Measurements from ENCODE around the gene RBAK.
A peak's percentile ranks its signal among the peaks of the same experiment; 100 is the strongest.
"Not testable (repeated sequence)": the region's sequence is repeated elsewhere in the genome, so short reads cannot be mapped to it uniquely, and the experiment has no call there.

RBAK gene

DNA sequence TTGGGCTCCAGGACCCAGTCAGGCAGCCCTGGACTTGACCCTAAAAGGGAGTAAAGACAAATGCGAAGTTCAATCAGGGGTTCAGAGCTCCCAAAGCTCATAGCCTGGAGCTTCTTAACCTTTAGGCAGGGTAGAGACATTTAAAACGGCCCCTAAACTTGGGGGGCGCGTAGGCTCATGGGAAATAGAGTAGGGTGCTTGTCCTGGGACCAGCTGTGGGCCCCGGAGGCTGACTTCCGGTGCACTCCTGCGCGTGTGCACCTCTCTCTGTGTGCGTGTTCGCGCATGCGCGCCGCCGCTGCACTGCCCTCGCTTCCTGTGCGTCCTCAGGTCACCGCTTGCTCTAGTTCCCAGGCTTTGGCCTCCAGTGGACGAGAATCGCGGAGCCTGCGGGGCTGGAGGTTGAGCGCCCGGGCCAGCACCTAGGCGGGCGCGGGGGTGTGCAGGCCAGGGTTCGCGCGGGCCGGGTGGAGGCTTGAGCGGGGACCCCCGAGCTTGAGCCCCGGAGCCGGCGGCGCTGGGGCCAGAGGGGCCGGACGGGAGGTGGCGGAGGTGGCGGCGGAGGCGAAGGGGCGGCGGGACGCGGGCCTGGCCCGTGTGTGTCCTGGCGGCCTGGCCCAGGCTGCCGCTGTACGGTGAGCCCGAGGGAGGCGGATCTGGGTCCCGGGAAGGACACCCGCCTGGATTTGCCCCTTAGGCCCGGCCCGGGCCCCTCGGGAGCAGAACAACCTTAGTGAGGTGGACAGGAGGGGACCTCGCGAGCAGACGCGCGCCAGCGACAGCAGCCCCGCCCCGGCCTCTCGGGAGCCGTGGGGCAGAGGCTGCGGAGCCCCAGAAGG, at the start of gene RBAK:
TSS of gene RBAK (plus strand) at position 303 of the 839 bp plus-strand sequence. CDS start 2,217 bp downstream, outside the sequence.
- peak; percentile 80 to 88 for DNase-seq (ENCODE audit: low read depth in 2 of 2)

DNA sequence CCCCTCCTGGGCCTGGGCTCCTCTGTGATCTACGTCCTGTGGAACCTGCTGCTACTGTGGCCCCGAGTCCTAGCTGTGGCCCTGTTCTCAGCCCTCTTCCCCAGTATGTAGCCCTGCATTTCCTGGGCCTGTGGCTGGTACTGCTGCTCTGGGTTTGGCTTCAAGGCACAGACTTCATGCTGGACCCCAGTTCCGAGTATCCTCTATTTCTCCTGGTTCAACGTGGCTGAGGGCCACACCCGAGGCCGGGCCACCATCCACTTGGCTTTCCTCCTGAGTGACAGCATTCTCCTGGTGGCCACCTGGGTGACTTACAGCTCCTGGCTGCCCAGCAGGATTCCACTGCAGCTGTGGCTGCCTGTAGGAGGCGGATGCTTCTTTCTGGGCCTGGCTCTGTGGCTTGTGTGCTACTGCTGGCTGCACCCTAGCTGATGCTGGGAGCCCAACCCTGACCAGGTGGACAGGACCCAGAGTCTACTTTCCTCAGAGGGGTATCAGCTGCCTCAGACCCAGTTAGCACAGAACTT, 48.9 kb upstream of the RBAK start:
- DNase-seq (ENCODE audit: low read depth in 2 of 2), result no peak

DNA sequence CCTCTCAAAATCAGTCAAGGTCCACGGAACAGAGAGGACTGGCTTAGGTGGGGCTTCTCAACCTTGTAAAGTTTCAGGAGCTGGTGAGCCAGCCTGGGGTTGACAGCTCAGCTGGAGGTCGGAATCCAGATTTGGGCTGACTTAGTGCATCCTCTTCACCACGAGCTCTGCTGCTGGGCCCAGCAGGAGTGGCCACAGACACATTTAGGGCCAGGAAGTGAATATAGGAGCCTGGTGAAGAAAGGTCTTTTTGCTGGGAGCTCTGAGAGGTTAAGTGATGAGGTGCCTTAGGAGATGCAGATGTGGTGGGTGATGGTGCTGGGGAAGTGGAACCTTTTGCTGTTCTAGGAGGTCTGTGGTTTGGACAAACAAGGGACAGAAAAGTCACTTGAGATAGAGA, 47.4 kb upstream of the RBAK start:
- no peak for DNase-seq (ENCODE audit: low read depth in 2 of 2)

DNA sequence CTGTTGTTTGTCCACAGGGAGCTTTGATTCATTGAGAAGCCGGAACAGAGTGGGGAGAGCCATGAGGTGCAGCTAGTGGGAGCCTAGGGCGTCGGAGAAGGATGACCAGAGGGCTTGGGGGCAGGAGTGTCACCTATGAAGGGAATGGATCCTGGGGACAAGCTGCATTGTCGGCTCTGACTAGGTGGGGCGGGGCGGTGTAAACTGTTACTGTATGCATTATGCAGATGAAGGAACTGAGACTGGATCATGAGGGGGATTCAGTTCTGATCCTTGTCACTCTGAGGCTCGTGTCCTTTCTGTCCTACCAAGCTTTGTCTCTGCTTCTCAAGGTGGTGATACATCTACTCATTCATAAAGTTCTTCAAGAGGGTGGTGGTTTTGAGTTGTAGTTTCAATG, 46.8 kb upstream of the RBAK start:
- no peak for DNase-seq (ENCODE audit: low read depth in 2 of 2)

DNA sequence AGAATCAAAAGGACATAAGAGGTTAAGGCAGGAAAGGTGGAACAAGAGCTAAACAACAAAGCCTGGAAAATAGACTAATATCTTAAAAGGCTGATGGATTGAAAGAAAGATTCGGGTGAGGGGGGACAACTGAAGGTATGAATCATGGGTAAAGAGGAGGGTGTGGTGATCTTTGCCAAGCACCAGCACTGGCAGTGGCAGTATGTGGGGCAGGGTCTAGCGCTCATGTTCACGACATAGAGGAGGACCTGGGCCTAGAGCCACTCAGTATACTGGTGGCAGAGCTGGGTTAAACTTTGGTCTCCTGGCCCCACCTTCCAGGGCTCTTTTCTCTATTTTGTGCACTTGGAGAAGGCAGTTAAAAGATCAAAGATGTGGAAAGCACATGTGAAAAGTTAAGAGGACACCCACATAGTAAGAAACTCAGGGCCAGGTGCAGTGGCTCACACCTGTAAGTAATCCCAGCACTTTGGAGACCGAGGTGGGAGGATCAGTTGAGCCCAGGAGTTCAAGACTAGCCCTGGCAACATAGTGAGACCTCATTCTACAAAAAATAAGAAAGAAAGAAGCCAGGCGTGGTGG, 46.2 kb upstream of the RBAK start:
- DNase-seq (ENCODE audit: low read depth in 2 of 2), result no peak

DNA sequence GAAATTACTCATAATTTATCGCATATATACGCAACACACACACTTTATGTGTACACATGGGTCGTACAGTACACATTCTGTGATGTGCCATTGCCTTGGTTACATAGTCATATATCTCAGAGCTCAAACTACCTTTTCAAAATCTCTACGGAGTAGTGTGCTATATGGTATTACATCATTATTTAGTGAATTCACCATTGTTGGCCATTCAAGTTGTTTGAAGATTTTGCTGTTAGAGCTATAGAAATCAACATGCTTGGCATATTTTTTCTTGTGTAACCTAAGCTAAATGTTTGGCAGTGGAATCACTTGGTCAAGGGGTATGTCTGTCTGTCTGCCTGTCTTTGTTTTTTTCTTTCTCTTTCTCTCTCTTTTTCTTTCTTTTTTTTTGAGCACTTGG, 44.7 kb upstream of the RBAK start:
- DNase-seq (ENCODE audit: low read depth in 2 of 2), result no peak

DNA sequence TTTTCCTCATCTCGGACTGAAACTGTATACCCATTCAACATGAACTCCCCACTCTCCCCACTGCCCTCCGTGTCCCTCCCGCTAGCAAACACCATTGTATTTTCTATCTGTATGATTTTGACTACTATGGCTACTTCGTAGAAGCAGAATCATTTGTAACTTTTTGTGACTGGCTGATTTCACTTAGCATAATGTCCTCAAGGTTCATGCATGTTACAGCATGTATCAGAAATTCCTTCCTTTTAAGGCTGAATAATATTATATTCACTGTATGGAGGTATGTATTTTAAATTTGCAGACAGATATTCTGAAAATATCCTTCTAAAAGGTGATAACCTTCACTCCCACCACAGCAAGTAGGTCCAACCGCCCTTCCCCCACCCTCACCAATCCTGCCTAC, 43.7 kb upstream of the RBAK start:
- no peak for DNase-seq (ENCODE audit: low read depth in 2 of 2)

DNA sequence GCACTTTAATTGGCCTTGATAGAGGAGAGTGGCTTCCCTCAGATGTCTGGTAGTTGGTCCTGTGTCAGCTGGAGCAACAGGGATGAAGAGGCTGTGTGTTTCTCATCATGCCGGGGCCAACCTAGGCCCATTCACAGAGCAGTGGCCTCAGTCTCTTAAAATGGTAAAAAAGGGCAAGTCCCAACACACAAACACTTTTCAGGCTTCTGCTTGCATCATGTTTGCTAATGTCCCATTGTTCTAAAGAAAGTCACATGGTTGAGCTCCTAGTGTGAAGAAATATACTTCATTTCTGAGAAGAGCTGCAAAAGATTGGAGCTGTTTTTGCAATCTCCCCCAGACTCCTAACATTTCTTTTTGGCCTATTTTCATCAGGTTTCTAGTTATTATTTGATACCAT, 40.6 kb upstream of the RBAK start:
- DNase-seq (ENCODE audit: low read depth in 2 of 2), result no peak

DNA sequence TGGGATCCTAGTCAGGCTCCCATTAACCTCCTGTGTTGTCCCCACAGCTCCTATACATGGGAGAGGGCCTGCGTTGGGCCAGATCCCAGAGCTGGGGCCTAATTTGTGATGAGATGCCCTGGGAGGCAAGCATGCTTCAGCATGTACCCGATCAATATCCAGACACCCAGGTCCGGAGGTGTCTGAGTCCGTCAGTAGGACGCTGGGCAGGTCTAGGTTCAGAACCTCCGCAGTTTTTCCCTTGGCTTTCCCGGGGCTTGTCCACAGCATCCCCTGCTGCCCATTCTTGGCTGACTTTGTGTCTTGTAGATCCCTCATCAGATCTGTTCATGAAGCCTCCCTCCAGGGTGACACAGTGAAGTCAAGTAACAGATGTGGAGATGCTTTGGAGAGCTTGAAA, 32.7 kb upstream of the RBAK start:
- DNase-seq (ENCODE audit: low read depth in 2 of 2), result no peak

DNA sequence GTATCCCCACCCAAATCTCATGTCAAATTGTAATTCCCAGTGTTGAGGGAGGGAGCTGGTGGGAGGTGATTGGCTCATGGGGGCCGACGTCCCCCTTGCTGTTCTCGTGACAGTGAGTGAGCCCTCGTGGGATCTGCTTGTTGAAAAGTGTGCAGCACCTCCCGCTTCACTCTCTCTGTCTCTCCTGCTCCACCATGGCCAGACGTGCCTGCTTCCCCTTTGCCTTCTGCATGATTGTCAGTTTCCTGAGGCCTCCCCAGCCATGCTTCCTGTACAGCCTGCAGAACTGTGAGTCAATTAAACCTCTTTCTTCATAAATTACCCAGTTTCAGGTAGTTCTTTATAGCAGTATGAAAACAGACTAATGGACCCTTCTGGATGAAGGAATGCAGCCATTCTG, 29.7 kb upstream of the RBAK start:
- DNase-seq (ENCODE audit: low read depth in 2 of 2), result not testable (repeated sequence)

DNA sequence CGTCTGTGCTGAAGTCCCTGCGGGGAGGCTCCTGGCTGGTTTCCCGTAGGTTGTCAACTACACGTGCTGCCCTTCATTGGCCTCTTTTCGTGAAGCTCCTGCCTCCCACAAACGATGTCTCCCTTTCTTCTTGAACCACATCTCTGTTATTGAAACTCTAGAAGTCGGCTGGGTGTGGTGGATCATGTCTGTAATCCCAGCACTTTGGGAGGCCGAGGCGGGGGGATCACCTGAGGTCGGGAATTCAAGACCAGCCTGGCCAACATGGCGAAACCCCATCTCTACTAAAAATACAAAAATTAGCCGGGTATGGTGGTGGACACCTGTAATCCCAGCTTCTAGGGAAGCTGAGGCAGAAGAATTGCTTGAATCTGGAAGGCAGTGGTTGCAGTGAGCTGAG, 28.0 kb upstream of the RBAK start:
- not testable (repeated sequence) for DNase-seq (ENCODE audit: low read depth in 2 of 2)

DNA sequence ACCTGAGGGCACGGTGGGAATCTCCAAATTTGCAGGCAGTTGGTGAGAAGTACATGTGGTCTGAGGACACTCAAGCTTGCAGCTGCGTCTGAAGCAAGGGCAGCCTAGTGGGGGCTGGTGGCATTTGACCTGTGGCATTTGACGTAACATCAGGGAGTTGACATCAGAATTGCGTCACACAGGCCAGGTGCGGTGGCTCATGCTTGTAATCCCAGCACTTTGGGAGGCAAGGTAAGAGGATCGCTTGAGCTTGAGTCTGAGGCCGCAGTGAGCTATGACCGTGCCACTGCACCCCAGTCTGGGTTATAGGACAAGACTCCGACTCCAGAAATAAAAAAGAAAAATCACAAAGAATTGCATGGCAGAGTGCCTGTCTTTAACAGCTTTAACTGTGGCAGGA, 25.6 kb upstream of the RBAK start:
- DNase-seq (ENCODE audit: low read depth in 2 of 2), result no peak

DNA sequence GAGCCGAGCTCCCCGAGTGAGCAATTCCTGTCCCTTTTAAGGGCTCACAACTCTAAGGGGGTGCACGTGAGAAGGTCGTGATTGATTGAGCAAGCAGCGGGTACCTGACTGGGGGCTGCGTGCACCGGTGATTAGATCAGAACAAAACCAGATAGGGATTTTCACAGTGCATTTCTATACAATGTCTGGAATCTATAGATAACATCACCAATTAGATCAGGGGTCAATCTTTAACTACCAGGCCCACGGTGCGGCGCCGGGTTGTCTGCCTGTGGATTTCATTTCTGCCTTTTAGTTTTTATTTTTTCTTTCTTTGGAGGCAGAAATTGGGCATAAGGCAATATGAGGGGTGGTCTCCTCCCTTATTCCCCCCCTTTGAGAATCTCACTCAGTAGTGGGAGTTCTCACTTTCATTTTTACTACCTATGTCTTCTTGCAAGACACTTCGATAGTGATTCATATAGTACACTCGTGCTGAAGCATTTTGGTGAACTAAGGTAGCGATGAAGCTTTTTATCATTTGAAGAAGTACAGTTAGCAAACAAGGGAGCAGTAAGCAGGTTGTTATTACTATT, 24.6 kb upstream of the RBAK start:
- not testable (repeated sequence) for DNase-seq (ENCODE audit: low read depth in 2 of 2)

DNA sequence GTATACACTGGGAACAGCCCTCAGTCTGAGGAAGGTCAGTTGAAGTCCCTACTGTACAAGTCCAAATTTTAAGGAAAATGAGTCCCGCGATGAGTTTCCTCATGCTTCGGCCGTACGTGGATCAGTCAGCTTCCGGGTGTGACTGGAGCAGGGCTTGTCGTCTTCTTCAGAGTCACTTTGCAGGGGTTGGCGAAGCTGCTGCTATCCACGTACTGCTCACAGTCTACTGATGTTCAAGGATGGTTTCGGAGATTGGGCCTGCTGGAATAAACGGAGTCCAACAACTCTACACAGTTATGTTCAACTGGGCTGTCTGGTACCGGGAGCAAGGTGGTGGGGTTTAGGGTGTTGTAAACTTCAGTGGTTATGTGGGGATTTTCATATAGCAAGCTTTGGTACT, 22.0 kb upstream of the RBAK start:
- not testable (repeated sequence) for DNase-seq (ENCODE audit: low read depth in 2 of 2)

DNA sequence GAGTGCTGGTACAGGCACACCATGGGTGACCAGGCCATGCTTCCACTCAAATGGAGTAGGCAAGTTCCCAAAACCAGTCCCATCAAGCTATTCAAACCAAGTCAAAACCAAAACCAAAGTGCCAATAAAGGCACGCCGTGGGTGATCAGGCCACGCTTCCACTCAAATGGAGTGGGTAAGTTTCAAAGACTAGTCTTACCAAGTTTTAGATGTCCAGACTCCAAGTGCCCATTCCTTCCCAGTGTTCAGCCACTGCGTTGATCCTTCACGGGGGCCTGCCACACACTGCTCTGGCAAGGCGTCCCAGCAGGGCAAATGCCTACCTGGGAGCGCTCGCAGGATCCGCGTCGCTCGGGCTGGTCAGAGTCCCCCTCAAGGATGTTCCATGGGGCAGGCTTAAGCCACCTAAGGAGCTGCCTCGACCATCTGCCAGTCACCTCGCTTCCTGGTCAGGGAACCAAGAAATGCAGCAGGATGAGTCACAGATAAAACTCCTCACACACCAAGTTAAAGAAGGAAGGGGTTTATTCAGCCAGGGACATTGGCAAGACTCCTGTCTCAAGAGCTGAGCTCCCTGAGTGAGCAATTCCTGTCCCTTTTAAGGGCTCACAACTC, 17.8 kb upstream of the RBAK start:
- not testable (repeated sequence) for DNase-seq (ENCODE audit: low read depth in 2 of 2)

DNA sequence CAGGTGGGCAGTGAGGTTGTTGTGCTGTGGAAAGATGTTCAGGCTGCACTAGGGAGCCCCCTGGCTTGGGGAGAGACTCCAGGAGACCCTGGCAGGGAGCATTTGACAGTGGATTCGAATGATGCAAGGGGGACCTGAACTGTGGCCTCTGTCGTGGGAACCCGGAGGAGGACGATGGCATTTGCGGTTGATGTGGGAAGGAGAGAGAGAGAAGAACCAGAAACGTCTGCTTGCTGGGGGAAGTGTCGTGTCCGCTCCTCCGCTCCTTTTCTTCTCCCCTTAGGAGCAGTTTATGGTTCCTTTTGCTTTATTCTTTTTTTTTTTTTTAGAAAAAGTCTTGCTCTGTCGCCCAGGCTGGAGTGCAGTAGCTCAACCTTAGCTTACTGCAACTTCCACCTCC, 12.5 kb upstream of the RBAK start:
- not testable (repeated sequence) for DNase-seq (ENCODE audit: low read depth in 2 of 2)

DNA sequence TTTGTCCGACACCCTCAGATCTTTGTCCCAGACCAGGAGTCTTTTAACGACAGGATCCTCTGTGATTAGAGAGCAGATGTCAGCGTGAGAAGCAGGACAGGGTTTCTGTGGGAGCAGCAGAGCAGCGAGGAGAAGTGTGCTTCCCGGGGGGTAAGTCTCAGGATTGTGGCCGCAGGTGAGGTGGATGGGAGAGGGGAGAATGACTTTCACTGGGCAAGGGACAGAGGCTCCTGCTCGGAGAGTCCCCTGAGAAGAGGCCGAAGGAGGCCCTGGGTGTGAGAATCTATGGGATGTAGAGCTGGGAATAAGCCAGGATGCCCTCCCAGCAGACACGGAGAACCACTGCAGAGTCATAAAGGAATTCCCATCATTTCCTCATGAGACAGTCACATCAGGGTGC, 10.4 kb upstream of the RBAK start:
- no peak for DNase-seq (ENCODE audit: low read depth in 2 of 2)

DNA sequence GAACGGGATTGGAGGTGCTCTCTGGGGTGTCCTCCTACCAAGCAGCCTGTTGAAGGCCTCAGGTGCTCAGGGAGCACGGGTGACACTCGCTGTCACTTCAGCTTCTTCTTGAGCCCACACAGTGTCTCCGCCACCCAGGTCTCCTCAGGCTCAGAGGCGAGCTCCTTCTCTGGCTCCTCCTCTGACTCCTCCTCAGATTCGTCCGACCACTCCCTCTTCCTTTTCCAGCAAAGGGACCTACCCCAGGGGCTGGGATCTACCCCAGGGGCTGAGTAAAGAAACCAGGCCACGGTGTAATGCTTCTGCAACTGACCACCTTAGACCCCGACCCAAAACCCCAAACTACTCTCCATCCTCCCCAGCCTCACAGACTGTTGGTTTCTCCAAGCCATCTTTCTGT, 9.2 kb upstream of the RBAK start:
- no peak for DNase-seq (ENCODE audit: low read depth in 2 of 2)

DNA sequence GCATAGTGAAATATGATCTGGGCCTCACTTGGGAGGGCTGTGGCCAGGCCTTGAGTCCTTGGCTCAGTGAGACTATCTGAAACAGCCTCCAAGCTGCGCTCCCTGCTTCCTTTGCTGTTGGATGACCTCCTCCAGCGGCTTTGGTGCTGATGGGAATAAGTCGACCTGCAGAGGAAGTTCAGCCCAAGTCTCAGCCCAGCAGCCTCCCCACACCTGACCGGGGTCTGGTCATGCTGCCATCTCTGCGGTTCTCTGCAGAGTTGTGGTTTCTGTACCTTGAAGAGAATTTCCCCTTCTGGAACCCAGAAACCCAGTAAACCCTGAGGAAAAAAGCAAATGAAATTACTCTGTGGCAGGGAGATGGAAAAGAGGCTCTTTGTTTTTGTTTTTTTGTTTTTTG, 4.6 kb upstream of the RBAK start:
- DNase-seq (ENCODE audit: low read depth in 2 of 2), result no peak

DNA sequence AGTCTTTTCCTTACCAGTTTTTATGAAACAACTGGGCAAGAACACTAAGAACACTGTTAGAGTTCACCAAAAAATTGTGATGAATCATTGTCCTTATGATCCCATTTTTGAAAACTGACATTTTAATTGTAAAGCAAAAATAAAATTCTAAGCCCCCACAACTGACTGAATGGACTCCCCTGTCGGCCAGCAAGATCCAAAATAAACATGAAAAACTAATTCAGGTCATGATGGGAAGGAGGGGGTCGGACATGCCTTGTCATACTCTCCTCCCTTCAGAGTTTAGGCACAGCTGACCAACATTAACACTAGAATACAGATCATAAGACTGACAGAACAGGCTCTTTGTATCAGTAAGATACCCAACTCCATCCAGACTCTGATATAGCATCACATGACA, 2.0 kb upstream of the RBAK start:
- DNase-seq (ENCODE audit: low read depth in 2 of 2), result no peak

DNA sequence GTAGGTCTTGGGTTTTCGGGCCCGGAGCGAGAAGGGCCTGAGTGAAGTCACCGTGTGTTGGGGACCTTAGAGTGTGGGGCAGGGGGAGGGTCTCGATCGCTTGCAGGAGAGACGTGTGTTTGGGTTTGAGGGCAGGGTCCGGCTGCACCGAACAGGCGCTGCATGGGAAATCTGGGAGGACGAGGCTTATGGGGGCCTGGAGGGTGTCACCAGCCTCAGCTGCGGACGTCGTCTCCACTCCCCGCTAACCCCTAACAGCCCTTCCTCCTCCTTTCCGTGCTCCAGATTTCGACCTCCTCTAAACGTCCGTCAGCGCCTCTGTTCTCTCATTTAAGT, 705 bp downstream of the RBAK start:
- not testable (repeated sequence) for DNase-seq (ENCODE audit: low read depth in 2 of 2)

DNA sequence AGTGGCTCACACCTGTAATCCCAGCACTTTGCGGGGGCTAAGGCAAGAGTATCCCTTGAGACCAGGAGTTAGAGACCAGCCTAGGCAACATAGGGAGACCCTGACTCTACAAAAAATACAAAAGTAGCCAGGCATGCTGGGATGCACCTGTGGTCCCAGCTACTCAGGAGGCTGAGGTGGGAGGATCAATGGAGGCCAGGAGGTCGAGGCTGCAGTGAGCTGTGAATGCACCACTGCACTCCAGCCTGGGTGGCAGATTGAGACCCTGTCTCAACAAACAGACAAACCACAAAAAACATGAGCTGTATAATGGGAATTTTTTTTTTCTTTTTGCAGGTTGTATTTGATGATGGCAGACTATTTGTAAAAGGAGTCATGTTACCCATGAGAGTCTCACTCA, 1.5 kb downstream of the RBAK start:
- not testable (repeated sequence) for DNase-seq (ENCODE audit: low read depth in 2 of 2)

DNA sequence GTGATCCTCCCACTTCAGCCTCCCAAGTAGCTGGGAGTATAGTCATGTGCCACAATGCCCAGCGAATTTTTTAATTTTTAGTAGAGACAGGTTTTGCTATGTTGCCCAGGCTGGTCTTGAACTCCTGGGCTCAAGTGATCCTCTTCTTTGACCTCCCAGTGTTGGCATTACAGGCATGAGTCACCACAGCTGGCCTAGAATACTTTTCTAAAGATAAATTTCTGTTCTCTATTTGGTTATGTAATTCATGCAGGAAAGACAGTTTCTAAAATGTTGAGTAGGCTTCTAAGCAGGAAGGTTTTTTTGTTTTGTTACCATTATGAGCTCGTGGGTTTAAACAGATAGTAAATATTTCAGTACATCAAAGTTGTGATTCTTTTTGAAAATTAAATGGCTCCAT, 5.0 kb downstream of the RBAK start:
- no peak for DNase-seq (ENCODE audit: low read depth in 2 of 2)

Data from stimulated activated CD4-positive, alpha-beta T cell treated with anti-CD3 and anti-CD28 coated beads, Interleukin-15, amount 100 ng/mL, for 48 hours (primary cell).